Measurements from ENCODE around the gene PAQR9. TPM values are rescaled to one million over a fixed set of nuclear protein-coding genes. Genes with fewer than 3 reads are reported as not detected.

The PAQR9 gene
- total RNA-seq, 4 donors from 2014 or later = 0.20 to 1.0 (median 0.27) TPM; not detected in 1

- no peaks in the 10 kb centered on the region for H3K4me1 ChIP-seq
- H3K27ac ChIP-seq = no peak overlapping the region
- no peaks in the 10 kb centered on the region for H3K36me3 ChIP-seq
- ATAC-seq (no peak), DNase-seq (no peak)
- intact Hi-C loops (cut with DNase I; ENCODE audit: low total_unique reads) (no loop called here), in situ Hi-C loops (cut with MboI; ENCODE audit: low sequenced_read_pairs in 4 of 4) (no loop called here)
- TF ChIP-seq, protein P1, sequence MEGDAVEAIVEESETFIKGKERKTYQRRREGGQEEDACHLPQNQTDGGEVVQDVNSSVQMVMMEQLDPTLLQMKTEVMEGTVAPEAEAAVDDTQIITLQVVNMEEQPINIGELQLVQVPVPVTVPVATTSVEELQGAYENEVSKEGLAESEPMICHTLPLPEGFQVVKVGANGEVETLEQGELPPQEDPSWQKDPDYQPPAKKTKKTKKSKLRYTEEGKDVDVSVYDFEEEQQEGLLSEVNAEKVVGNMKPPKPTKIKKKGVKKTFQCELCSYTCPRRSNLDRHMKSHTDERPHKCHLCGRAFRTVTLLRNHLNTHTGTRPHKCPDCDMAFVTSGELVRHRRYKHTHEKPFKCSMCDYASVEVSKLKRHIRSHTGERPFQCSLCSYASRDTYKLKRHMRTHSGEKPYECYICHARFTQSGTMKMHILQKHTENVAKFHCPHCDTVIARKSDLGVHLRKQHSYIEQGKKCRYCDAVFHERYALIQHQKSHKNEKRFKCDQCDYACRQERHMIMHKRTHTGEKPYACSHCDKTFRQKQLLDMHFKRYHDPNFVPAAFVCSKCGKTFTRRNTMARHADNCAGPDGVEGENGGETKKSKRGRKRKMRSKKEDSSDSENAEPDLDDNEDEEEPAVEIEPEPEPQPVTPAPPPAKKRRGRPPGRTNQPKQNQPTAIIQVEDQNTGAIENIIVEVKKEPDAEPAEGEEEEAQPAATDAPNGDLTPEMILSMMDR (IDR thresholded peaks at IDR 0.05 in 4 of 5, conservative IDR thresholded peaks at IDR 0.05 in 1 of 5) = no peak
- TF ChIP-seq POLR2A (IDR thresholded peaks at IDR 0.05) = no peak
- H3K27me3 ChIP-seq = peaks cover 3 to 8% (median 3%) of the 10 kb centered on the region in 3 donors
- no peaks in the 10 kb centered on the region for H3K9me3 ChIP-seq
- H3K4me3 ChIP-seq = peak overlapping the region in 1 of 4 donors; percentile 8
Measured at GRCh38 chr3:142947352-142947751, 16.1 kb downstream of the PAQR9 start.

DNA sequence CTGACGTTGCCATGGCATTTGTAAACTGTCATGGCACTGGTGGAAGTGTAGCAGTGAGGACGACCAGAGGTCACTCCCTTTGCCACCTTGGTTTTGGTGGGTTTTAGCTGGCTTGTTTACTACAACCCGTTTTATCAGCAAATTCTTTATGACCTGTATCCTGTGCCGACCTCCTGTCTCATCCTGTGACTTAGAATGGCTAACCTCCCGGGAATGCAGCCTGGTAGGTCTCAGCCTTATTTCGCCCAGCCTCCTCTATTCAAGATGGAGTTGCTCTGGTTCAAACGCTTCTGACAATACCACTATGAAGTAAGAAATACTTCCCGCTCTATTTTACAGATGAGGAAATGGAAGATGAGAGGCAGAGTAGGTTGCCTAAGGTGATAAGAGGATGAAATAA, 16.6 kb downstream of the PAQR9 start:
- Histone ChIP-seq H3K36me3 (no peaks in the 10 kb centered on the region), H3K9me3 (no peaks in the 10 kb centered on the region), H3K4me1 (no peaks in the 10 kb centered on the region), H3K27me3 (peaks cover 3 to 8% (median 3%) of the 10 kb centered on the region in 3 donors), H3K4me3 (no peak overlapping the region), H3K27ac (no peak overlapping the region)
- no peak for TF ChIP-seq POLR2A (IDR thresholded peaks at IDR 0.05)
- TF ChIP-seq, protein P1 (IDR thresholded peaks at IDR 0.05 in 4 of 5, conservative IDR thresholded peaks at IDR 0.05 in 1 of 5) = no peak
- in situ Hi-C loops (cut with MboI; ENCODE audit: low sequenced_read_pairs in 4 of 4) (no loop called here), intact Hi-C loops (cut with DNase I; ENCODE audit: low total_unique reads) (no loop called here)
- ATAC-seq (no peak), DNase-seq (no peak)

DNA sequence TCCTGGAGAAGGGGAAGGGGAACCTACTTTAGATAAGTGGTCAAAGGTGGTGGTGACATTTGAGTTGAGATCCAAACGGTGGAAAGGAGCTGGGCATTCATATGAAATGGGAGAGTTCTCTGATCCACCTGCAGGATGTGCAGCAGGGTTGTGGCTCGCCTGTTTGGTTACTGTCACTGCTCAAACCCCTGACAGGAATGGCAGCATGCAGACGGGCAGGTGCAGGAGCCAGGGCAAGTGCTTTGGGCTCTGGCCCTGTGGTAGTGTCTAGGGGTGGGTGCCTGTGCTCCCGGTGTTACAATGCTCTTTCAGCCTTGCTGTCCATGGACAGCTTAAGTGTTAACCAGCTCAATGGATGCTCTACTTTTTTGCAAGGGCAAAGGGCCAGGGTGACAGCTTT, 18.5 kb downstream of the PAQR9 start:
- ATAC-seq (no peak), DNase-seq (no peak)
- no peaks in the 10 kb centered on the region for H3K36me3 ChIP-seq
- H3K27ac ChIP-seq = no peak overlapping the region
- TF ChIP-seq, protein P1 (IDR thresholded peaks at IDR 0.05 in 4 of 5, conservative IDR thresholded peaks at IDR 0.05 in 1 of 5) = no peak
- no peak for TF ChIP-seq POLR2A (IDR thresholded peaks at IDR 0.05)
- H3K27me3 ChIP-seq = peaks cover 3 to 8% (median 3%) of the 10 kb centered on the region in 3 donors
- intact Hi-C loops (cut with DNase I; ENCODE audit: low total_unique reads) = no loop called here
- no peaks in the 10 kb centered on the region for H3K4me1 ChIP-seq
- in situ Hi-C loops (cut with MboI; ENCODE audit: low sequenced_read_pairs in 4 of 4) = no loop called here
- no peak overlapping the region for H3K4me3 ChIP-seq
- H3K9me3 ChIP-seq = no peaks in the 10 kb centered on the region

DNA sequence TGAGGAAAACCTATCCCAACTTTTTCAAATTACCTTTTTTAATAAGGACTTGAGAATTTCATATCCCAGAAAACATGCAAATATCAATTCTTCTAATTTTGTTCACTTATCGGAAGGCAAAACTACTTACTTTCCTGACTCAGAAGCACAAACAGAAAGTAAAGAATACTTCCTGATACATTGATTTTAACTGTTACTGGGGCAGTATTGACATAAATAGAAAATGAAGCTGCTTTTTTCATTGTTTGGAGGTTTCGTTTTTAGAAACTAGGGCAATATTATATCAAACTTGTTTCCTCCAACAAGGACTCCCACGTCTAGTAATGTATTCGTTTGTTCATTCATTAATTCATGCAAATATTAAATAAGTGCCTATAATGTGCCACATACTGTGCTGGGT, 19.1 kb downstream of the PAQR9 start:
- Histone ChIP-seq H3K27ac (no peak overlapping the region), H3K27me3 (peaks cover 3 to 8% (median 3%) of the 10 kb centered on the region in 3 donors), H3K4me3 (no peak overlapping the region), H3K9me3 (no peaks in the 10 kb centered on the region), H3K4me1 (no peaks in the 10 kb centered on the region), H3K36me3 (no peaks in the 10 kb centered on the region)
- DNase-seq = no peak
- TF ChIP-seq, protein P1 (IDR thresholded peaks at IDR 0.05 in 4 of 5, conservative IDR thresholded peaks at IDR 0.05 in 1 of 5) = no peak
- no peak for TF ChIP-seq POLR2A (IDR thresholded peaks at IDR 0.05)
- ATAC-seq = no peak
- intact Hi-C loops (cut with DNase I; ENCODE audit: low total_unique reads) = no loop called here
- in situ Hi-C loops (cut with MboI; ENCODE audit: low sequenced_read_pairs in 4 of 4) = no loop called here

GRCh38 chr3:142943870-142944269, 19.6 kb downstream of the PAQR9 start:
- intact Hi-C loops (cut with DNase I; ENCODE audit: low total_unique reads) (no loop called here), in situ Hi-C loops (cut with MboI; ENCODE audit: low sequenced_read_pairs in 4 of 4) (no loop called here)
- no peak for DNase-seq
- no peaks in the 10 kb centered on the region for H3K9me3 ChIP-seq
- TF ChIP-seq POLR2A (IDR thresholded peaks at IDR 0.05) = no peak
- TF ChIP-seq, protein P1 (IDR thresholded peaks at IDR 0.05 in 4 of 5, conservative IDR thresholded peaks at IDR 0.05 in 1 of 5) = no peak
- H3K36me3 ChIP-seq = no peaks in the 10 kb centered on the region
- H3K27me3 ChIP-seq = peaks cover 3 to 8% (median 3%) of the 10 kb centered on the region in 3 donors
- no peaks in the 10 kb centered on the region for H3K4me1 ChIP-seq
- no peak overlapping the region for H3K4me3 ChIP-seq
- no peak overlapping the region for H3K27ac ChIP-seq
- no peak for ATAC-seq
